ENCODE data around the gene DDX43.

DDX43 gene

GRCh38 chr6:73362869-73363536 lies 31.6 kb upstream of the DDX43 start:
- TF ChIP-seq CTCF (IDR thresholded peaks at IDR 0.05; ENCODE audit: extremely low read depth, insufficient read depth, missing control alignments) = no peak
- DNase-seq (ENCODE audit: low spot score) = no peak
- in situ Hi-C loops (cut with MboI; ENCODE audit: low pct_unique_long_range_greater_than_20kb, low sequenced_read_pairs, unreplicated experiment) = no loop called here

GRCh38 chr6:73363537-73363875 lies 31.1 kb upstream of the DDX43 start:
- in situ Hi-C loops (cut with MboI; ENCODE audit: low pct_unique_long_range_greater_than_20kb, low sequenced_read_pairs, unreplicated experiment) = no loop called here
- no peak for DNase-seq (ENCODE audit: low spot score)
- no peak for TF ChIP-seq CTCF (IDR thresholded peaks at IDR 0.05; ENCODE audit: extremely low read depth, insufficient read depth, missing control alignments)

- in situ Hi-C loops (cut with MboI; ENCODE audit: low pct_unique_long_range_greater_than_20kb, low sequenced_read_pairs, unreplicated experiment) = no loop called here
- DNase-seq (ENCODE audit: low spot score) = no peak
- no peak for TF ChIP-seq CTCF (IDR thresholded peaks at IDR 0.05; ENCODE audit: extremely low read depth, insufficient read depth, missing control alignments)
Measured at GRCh38 chr6:73364121-73364520, 30.5 kb upstream of the DDX43 start.

- TF ChIP-seq CTCF (IDR thresholded peaks at IDR 0.05; ENCODE audit: extremely low read depth, insufficient read depth, missing control alignments) = no peak
- no peak for DNase-seq (ENCODE audit: low spot score)
- in situ Hi-C loops (cut with MboI; ENCODE audit: low pct_unique_long_range_greater_than_20kb, low sequenced_read_pairs, unreplicated experiment) = no loop called here
Measured at GRCh38 chr6:73364549-73364948, 30.1 kb upstream of the DDX43 start.

- TF ChIP-seq CTCF (IDR thresholded peaks at IDR 0.05; ENCODE audit: extremely low read depth, insufficient read depth, missing control alignments) = no peak
- in situ Hi-C loops (cut with MboI; ENCODE audit: low pct_unique_long_range_greater_than_20kb, low sequenced_read_pairs, unreplicated experiment) = no loop called here
- DNase-seq (ENCODE audit: low spot score) = no peak
Measured at GRCh38 chr6:73367761-73368355, 26.8 kb upstream of the DDX43 start.

GRCh38 chr6:73368675-73369074 lies 26.0 kb upstream of the DDX43 start:
- TF ChIP-seq CTCF (IDR thresholded peaks at IDR 0.05; ENCODE audit: extremely low read depth, insufficient read depth, missing control alignments) = no peak
- in situ Hi-C loops (cut with MboI; ENCODE audit: low pct_unique_long_range_greater_than_20kb, low sequenced_read_pairs, unreplicated experiment) = no loop called here
- no peak for DNase-seq (ENCODE audit: low spot score)
